Adrenal gland (tissue), 12 donors: ENCODE results near the gene GPNMB. TPM values are rescaled to one million over a fixed set of nuclear protein-coding genes. Genes with fewer than 3 reads are reported as not detected.
A peak's percentile ranks its signal among the peaks of the same experiment; 100 is the strongest.

Experiments
- DNase-seq, 7 donors: peaks; one replicate each; pipeline ENCODE4 v3.0.0-alpha.2; 2019 to 2020
- H3K27ac ChIP-seq, 5 donors: fragments of 200-600 bp; sonication (generic) in 4 of 5; 1 replicate in 3 of 5; 2 replicates in 2 of 5; pipeline versions ENCODE4 v1.5.1 to v1.8.0; 2016 to 2020; ENCODE audit warnings: mild to moderate bottlenecking in 1 of 5
- H3K27me3 ChIP-seq: fragments of 200-600 bp; 2 replicates; pipeline ENCODE4 v1.8.0; 2021
- H3K36me3 ChIP-seq, 2 donors: fragments of 200-600 bp; replicated peaks in 1 of 2; 1 replicate in 1 of 2; 2 replicates in 1 of 2; pipeline versions ENCODE4 v1.5.1 to v1.8.0; 2018 to 2022
- H3K4me1 ChIP-seq, 2 donors: fragments of 200-600 bp; replicated peaks in 1 of 2; 1 replicate in 1 of 2; 2 replicates in 1 of 2; pipeline versions ENCODE4 v1.5.1 to v1.8.0; 2018 to 2021
- H3K4me3 ChIP-seq, 4 donors: fragments of 200-600 bp; sonication (generic) in 3 of 4; one replicate each; pipeline ENCODE4 v1.5.1; 2016 to 2018
- H3K9me3 ChIP-seq, 3 donors: fragments of 200-600 bp; sonication (generic) in 1 of 3; replicated peaks in 1 of 3; 1 replicate in 2 of 3; 2 replicates in 1 of 3; pipeline versions ENCODE4 v1.5.1 to v1.8.0; 2016 to 2021
- CTCF ChIP-seq, 6 experiments: fragments of 450-650 bp in 4 of 6; fragments of 200-600 bp in 2 of 6; sonication (generic) in 1 of 6; IDR thresholded peaks; 1 replicate in 5 of 6; 2 replicates in 1 of 6; pipeline versions ENCODE4 v1.5.1 to v1.8.0; 2016 to 2021; ENCODE audit warnings: antibody characterized with exemption in 6 of 6, mild to moderate bottlenecking in 2 of 6, moderate library complexity in 1 of 6
- POLR2A ChIP-seq, 2 donors: fragments of 450-650 bp; IDR thresholded peaks; one replicate each; pipeline ENCODE4 v1.6.1; 2017; ENCODE audit warnings: antibody characterized with exemption in 2 of 2, mild to moderate bottlenecking in 2 of 2, moderate library complexity in 1 of 2
- WGBS, 4 donors: extraction: QIAGEN DNeasy Blood & Tissue Kit in 2 of 4; methylation state at CpG; one replicate each; pipeline versions ENCODE4 v1.1.5 to v1.1.7; 2013 to 2017; 5-methylcytosine and 5-hydroxymethylcytosine counted together
- intact Hi-C, 2 donors: fragments of 100-400 bp; cut with DNase I; formaldehyde crosslinking; loops; one replicate each; pipeline versions ENCODE4 v1.14.1 to v1.15.0; 2022 to 2023
- polyA plus RNA-seq, 3 donors: library from polyadenylated mRNA; stranded (reverse); fragments of 200-250 nt in 2 of 3; fragments of 350-450 nt in 1 of 3; fragmentation: Illumina TruSeq in 1 of 3; extraction: RNeasy Lipid Tissue Mini Kit (QIAGEN cat#74804) in 1 of 3; gene quantifications; one replicate each; pipeline ENCODE4 v1.2.3, GENCODE V29; 2013 to 2014
- total RNA-seq, 9 donors: library from RNA; depleted of rRNA in 4 of 9; stranded (reverse); fragments of >200 nt in 4 of 9; fragments of 120-200 nt in 1 of 9; fragmentation: NEBNext Ultra II Directional in 1 of 9; extraction: Animal tissue kit (Norgen Biotek cat#: 25700) in 1 of 9; gene quantifications; one replicate each; pipeline versions ENCODE4 v1.1.0 to v1.2.4, GENCODE V29; 2013 to 2023
- donor health status: healthy with polysubstance abuse.
- donor health status: Bipolar disorder and iron deficiency.
- donor health status: DM: yes; HTN: yes; CAD: no.
- donor health status: DM: no; HTN: no; CAD: no.
- donor health status: DM: no; HTN: no; CAD: no.
- donor health status: DM: yes; HTN: yes; CAD: no.

Gene GPNMB
- total and polyA plus RNA-seq, 12 donors: 14.0 to 92.3 (median 35.1) TPM

GRCh38 chr7:23267357-23267756 is 20.8 kb downstream of the GPNMB start:
- Histone ChIP-seq H3K27ac (no peak overlapping the region), H3K27me3 (no peaks in the 10 kb centered on the region), H3K9me3 (no peaks in the 10 kb centered on the region), H3K4me3 (no peak overlapping the region), H3K36me3 (no peaks in the 10 kb centered on the region), H3K4me1 (no peaks in the 10 kb centered on the region)
- WGBS, 4 donors: 88 to 99% (median 92%) methylated on average over 2 of the region's 2 CpGs
- no peak for DNase-seq
- TF ChIP-seq CTCF (IDR thresholded peaks at IDR 0.05): no peak
- TF ChIP-seq POLR2A (IDR thresholded peaks at IDR 0.05): no peak
- intact Hi-C loops: no loop called here

DNA sequence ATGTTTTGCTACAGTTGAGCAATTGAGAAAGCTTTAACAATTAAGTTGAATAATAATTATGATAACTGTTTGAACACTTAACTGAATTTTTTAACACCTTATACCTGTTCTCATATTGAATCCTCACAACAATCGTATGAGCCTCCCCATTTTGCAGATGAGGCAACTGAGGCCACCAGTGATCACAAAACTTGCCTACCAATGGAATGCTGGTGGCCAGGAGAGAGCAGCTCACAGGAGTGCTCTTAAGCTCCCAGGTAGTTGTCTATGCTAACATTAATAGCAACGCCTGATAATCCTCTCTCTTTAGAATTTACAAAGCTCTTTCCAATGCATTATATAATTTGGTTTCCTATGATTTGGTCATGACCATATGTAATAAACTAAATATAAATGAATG is 21.6 kb downstream of the GPNMB start:
- H3K27ac ChIP-seq: no peak overlapping the region
- H3K9me3 ChIP-seq: no peaks in the 10 kb centered on the region
- no peaks in the 10 kb centered on the region for H3K27me3 ChIP-seq
- no peak for DNase-seq
- peaks cover 0 to under 1% of the 10 kb centered on the region in 2 donors for H3K4me1 ChIP-seq
- H3K4me3 ChIP-seq: no peak overlapping the region
- no peaks in the 10 kb centered on the region for H3K36me3 ChIP-seq
- intact Hi-C loops: no loop called here
- 95 to 99% (median 96%) methylated on average over 2 of the region's 2 CpGs for WGBS, 4 donors
- TF ChIP-seq POLR2A (IDR thresholded peaks at IDR 0.05) (no peak), CTCF (IDR thresholded peaks at IDR 0.05) (no peak)

- DNase-seq: peak; percentile 49 to 85 (median 76)
- WGBS, 4 donors: 43 to 62% (median 53%) methylated on average over 4 of the region's 4 CpGs
- TF ChIP-seq POLR2A (IDR thresholded peaks at IDR 0.05) (no peak), CTCF (IDR thresholded peaks at IDR 0.05) (no peak)
- intact Hi-C loops: no loop called here
- no peak overlapping the region for H3K4me3 ChIP-seq
- H3K9me3 ChIP-seq: no peaks in the 10 kb centered on the region
- no peak overlapping the region for H3K27ac ChIP-seq
- H3K4me1 ChIP-seq: peaks cover 0 to 5% of the 10 kb centered on the region in 2 donors
- H3K27me3 ChIP-seq: no peaks in the 10 kb centered on the region
- H3K36me3 ChIP-seq: no peaks in the 10 kb centered on the region
Observed at GRCh38 chr7:23268746-23269145, 22.2 kb downstream of the GPNMB start.

- Histone ChIP-seq H3K4me3 (no peak overlapping the region), H3K27me3 (no peaks in the 10 kb centered on the region), H3K27ac (no peak overlapping the region), H3K9me3 (no peaks in the 10 kb centered on the region), H3K36me3 (no peaks in the 10 kb centered on the region), H3K4me1 (peaks cover 0 to 5% of the 10 kb centered on the region in 2 donors)
- DNase-seq: no peak
- intact Hi-C loops: loop anchor here in 1 of 2 donors (5.0 kb wide), 1 partner anchor 200 kb away; the partner anchor contains the start of gene IGF2BP3
- 79 to 93% (median 84%) methylated on average over 2 of the region's 2 CpGs for WGBS, 4 donors
- no peak for TF ChIP-seq CTCF (IDR thresholded peaks at IDR 0.05)
- no peak for TF ChIP-seq POLR2A (IDR thresholded peaks at IDR 0.05)
Observed at GRCh38 chr7:23272275-23272674, 25.7 kb downstream of the GPNMB start.
